Right cardiac atrium (tissue), 5 donors: ENCODE data around the gene SCAANT1. TPM values are rescaled to one million over a fixed set of nuclear protein-coding genes. Genes with fewer than 3 reads are reported as not detected.

Experiments
- ATAC-seq, 2 donors: fragments of 200-7000 bp; cut with Tn5 transposase; one replicate each; pipeline versions ENCODE4 v1.8.0 to v1.9.1; 2020; ENCODE audit warnings: moderate library complexity in 2 of 2, mild to moderate bottlenecking in 1 of 2
- DNase-seq, 3 donors: peaks; one replicate each; pipeline ENCODE4 v3.0.0-alpha.2; 2020
- H3K27ac ChIP-seq: one replicate; pipeline ENCODE4 v1.5.1; 2013; ENCODE audit warnings: mild to moderate bottlenecking, low read length, control low read depth, moderate library complexity
- H3K27me3 ChIP-seq: one replicate; pipeline ENCODE4 v1.6.1; 2013; ENCODE audit not compliant: control insufficient read depth, insufficient read depth
- H3K4me1 ChIP-seq: one replicate; pipeline ENCODE4 v1.6.1; 2013; ENCODE audit warnings: low read length; ENCODE audit not compliant: control insufficient read depth, insufficient read depth
- H3K4me3 ChIP-seq: one replicate; pipeline ENCODE4 v1.5.1; 2013; ENCODE audit warnings: low read length, control low read depth
- H3K9me3 ChIP-seq: one replicate; pipeline ENCODE4 v1.6.1; 2013; ENCODE audit warnings: low read length; ENCODE audit not compliant: control insufficient read depth
- WGBS: extraction: QIAGEN DNeasy Blood & Tissue Kit; methylation state at CpG from one replicate; pipeline ENCODE4 v1.1.7; 2013; 5-methylcytosine and 5-hydroxymethylcytosine counted together
- intact Hi-C, 4 donors: fragments of 100-400 bp; cut with DNase I; formaldehyde crosslinking; loops; one replicate each; pipeline versions ENCODE4 v1.11.0 to v1.14.0; 2022 to 2023
- polyA plus RNA-seq: library from polyadenylated mRNA; stranded (reverse); fragments of 200-250 nt; gene quantifications from one replicate; pipeline ENCODE4 v1.2.3, GENCODE V29; 2013
- total RNA-seq, 4 donors: library from RNA; stranded (reverse); fragmentation: NEBNext Ultra II Directional; extraction: Animal tissue kit (Norgen Biotek cat#: 25700); gene quantifications; one replicate each; pipeline ENCODE4 v1.2.1, GENCODE V29; 2021
- donor health status: healthy with polysubstance abuse.
- donor health status: DM: no; HTN: yes; CAD: no.
- donor health status: DM: no; HTN: no; CAD: no.
- donor health status: DM: no; HTN: yes; CAD: no; lungs with severe emphysema.
- donor health status: DM: yes; HTN: yes; CAD: no.

SCAANT1 gene
- total and polyA plus RNA-seq, 5 donors, result not detected

DNA sequence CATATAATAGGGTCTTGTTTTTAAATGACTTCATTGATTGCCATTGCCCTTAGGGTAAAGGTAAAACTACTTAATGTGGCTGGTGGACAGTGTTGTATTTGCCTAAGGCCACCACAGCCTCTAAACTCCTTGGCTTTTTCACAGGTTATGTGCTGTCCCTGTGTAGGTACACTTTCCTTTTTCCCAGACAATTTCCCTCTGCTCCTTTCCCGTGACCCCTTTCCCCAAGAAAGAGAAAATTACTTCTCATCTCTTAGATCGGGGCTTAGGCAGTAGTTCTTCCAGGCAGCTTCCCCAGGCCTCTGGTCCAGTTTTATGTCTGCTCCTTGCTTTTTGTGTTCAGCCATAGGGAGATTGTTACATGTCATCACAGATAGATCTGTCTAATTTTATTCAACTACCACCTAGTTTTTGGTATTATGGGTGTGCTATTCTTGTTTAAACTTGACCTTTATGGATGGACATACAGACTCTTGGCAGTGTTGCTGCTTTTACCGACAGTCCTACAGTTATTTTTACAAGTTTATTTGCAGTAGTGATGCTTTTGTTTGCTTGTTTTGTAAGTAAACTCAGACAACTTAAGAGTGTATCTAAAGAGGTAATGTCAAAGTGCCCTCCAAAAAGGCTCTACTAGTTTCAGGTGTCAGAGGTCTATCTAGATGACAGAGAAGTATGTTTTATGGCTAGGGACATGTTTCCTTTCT, 20.5 kb upstream of the SCAANT1 start:
- no peak for ATAC-seq
- H3K4me1 ChIP-seq, result peaks cover 3% of the 10 kb centered on the region
- intact Hi-C loops, result no loop called here

DNA sequence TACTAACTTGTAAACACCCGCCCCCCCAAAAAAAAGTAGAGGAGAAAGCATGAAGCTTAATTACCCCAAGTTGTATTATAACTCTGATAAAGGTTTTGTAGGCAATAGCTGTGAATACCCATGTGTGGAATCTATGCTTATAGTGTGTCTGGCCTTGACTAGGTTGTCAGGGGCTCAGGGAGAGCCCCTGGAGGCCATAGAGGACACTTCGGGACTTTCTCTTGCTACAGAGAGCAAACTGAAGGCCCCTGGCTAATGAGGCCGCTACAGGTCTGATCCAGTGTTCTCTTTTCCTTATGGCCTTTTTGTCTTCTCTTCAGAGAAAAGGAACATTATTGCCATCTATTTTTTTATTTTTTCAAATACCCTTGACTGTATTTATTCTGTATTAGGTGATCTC, 19.1 kb upstream of the SCAANT1 start:
- DNase-seq (no peak), ATAC-seq (no peak)
- Histone ChIP-seq H3K4me3 (no peak overlapping the region), H3K4me1 (peaks cover 3% of the 10 kb centered on the region), H3K27me3 (no peaks in the 10 kb centered on the region), H3K9me3 (no peaks in the 10 kb centered on the region), H3K27ac (no peak overlapping the region)
- intact Hi-C loops, result no loop called here
- 94% methylated on average over 3 of the region's 3 CpGs for WGBS

More for the DNA sequence above, 20.5 kb upstream of the SCAANT1 start:
- Histone ChIP-seq H3K27me3 (no peaks in the 10 kb centered on the region), H3K4me3 (no peak overlapping the region), H3K9me3 (no peaks in the 10 kb centered on the region), H3K27ac (no peak overlapping the region)
- 68% methylated on average over 3 of the region's 3 CpGs for WGBS
- no peak for DNase-seq

DNA sequence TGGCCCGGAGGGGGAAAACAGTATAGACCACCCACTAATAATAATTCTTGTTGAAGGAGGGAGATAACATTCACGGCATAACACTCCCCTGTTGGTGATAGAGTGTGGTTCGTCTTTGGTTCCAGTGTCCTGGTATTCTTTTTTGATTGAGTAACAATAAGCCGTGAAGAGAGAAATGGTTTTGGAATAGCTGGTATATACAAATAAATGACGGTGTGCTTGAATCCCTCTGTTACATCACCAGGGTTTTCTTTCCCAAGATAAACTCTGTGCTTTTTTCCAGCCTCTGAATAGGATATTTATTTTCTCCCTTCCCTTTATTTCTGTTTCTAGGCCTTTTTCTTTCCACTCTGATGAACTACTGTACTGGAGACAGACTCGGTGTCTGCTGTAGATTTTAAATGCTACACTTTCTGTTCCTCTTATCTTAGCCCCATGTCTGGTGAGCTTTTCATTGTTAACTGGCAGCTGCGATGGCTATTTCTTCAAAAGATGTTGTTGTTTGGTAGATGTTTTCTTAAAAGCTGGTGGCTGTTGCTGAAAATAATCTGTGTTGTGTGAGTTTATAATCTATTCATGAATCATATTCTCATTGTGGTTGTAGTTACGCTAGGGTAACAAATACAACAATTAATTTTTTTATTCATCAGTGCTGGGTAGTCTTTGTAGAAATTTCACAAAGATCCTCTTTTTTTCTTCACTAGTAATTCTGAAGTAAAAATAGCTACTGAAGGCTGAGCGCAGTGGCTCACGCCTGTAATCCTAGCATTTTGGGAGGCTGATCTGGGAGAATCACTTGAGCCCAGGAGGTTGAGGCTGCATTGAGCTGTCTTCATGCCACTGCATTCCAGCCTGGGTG, 15.5 kb upstream of the SCAANT1 start:
- Histone ChIP-seq H3K9me3 (no peaks in the 10 kb centered on the region), H3K27ac (no peak overlapping the region), H3K4me1 (peaks cover 3% of the 10 kb centered on the region), H3K27me3 (no peaks in the 10 kb centered on the region), H3K4me3 (no peak overlapping the region)
- ATAC-seq (no peak), DNase-seq (no peak)
- WGBS, result 64% methylated on average over 10 of the region's 10 CpGs
- intact Hi-C loops, result no loop called here

DNA sequence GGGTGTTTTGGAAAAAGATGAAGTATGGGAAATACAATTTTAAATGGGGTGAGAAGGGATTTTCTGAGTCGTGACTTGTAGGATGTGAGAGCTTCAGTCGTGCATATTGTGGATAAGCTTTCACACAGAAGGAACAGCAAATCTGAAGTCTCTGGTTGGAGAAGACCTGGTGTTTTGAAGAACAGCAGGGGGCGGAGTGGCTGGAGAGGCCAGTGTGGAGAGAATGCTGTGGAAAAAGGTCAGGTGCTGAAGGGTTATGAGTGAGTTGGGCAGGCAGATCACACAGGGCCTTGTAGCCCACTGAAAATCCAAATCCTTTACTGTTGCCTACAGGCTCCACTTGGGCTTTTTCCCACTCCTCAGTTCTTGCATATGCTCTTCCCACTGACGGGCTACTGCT, 14.1 kb upstream of the SCAANT1 start:
- no peak for DNase-seq
- no peaks in the 10 kb centered on the region for H3K9me3 ChIP-seq
- H3K27me3 ChIP-seq, result no peaks in the 10 kb centered on the region
- intact Hi-C loops, result no loop called here
- WGBS, result 97% methylated on average over 4 of the region's 4 CpGs
- ATAC-seq, result no peak
- no peak overlapping the region for H3K4me3 ChIP-seq
- no peaks in the 10 kb centered on the region for H3K4me1 ChIP-seq
- no peak overlapping the region for H3K27ac ChIP-seq

DNA sequence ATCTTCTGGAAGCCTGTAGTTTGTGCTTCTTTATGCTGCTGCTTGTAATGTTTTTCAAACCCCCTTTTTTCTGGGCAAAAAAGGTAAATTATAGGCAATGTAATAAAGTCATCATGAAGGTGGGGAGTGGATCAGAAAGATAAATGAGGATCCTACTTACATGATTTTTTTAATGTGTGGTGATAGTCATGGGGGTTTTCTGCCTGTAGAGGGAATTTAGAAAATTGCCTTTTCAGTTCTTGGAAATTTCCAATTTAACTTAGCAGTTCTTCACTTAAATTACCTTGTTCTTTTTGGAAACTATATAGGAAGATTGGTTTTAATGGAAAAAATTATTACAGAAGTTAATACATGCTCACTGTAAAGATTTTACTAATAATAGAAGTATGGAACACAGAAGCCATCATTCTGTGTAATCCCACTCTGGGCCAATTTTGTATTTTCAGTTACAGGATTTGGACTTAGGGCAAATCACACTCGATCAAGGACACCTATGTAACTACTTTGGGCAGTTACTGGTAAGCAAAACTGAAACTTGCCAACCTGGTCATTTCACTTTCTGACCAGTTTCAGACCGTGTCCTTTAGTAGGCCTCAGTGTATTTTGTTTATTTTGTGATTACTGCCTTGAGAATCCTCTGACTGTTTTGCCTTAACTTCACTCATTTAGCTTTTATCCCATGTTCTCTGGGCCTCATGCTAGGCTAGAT, 10.5 kb upstream of the SCAANT1 start:
- Histone ChIP-seq H3K9me3 (no peaks in the 10 kb centered on the region), H3K27me3 (no peaks in the 10 kb centered on the region), H3K4me1 (no peaks in the 10 kb centered on the region), H3K4me3 (no peak overlapping the region), H3K27ac (no peak overlapping the region)
- 84% methylated on average over 2 of the region's 2 CpGs for WGBS
- intact Hi-C loops, result no loop called here
- ATAC-seq (no peak), DNase-seq (no peak)

DNA sequence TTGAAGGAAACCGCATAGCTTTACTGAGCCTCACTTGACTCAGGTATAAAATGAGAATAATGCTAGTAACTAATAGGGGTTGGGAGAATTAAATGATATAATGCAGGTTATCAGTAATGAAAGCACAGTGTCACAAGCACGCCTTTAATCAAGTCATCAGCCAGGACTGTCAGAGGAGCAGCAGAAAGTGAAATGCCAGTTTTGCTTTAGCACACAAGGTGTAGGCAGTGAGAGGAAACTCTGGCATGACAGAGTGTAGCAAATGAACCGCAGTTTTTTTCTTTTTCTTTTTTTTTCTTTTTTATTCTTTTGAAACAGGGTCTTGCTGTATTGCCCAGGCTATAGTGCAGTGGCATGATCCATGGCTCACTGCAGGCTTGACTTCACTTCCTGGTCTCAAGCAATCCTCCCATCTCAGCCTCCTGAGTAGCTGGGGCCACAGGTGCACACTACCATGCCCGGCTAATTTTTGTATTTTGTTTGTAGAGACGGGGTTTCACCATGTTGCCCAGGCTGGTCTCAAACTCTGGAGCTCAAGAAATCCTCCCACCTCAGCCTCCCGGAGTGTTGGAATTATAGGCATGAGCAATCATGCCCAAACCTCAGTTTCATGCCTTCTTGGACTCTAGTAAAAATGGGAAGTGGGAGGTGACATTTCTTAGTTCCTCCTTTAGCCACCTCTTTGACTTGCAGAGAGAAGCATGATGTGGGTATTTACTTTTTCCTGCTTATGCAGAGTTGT, 9.7 kb upstream of the SCAANT1 start:
- Histone ChIP-seq H3K27ac (no peak overlapping the region), H3K4me1 (no peaks in the 10 kb centered on the region), H3K27me3 (no peaks in the 10 kb centered on the region), H3K9me3 (no peaks in the 10 kb centered on the region), H3K4me3 (no peak overlapping the region)
- DNase-seq (no peak), ATAC-seq (peak; percentile 30 to 31)
- 94% methylated on average over 6 of the region's 6 CpGs for WGBS
- intact Hi-C loops, result no loop called here

DNA sequence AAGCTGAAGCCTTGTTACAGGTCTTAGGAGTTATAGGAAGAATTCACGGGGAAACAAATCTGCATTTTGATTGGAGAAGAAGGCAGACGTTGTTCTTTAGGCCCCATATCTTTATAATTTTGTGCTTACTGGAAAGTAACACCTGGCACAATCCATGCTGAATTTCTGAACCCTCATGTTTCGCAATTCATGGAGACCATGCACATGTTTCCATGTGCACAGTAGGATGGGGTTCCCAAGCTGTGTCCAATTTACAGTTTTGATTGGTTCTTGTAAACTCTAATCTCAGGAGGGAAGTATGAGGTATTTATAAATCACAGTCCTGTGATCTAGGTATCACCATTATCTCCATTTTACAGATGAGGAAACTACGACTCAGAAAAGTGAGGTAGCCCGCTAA, 7.8 kb upstream of the SCAANT1 start:
- intact Hi-C loops, result no loop called here
- no peaks in the 10 kb centered on the region for H3K9me3 ChIP-seq
- no peak for ATAC-seq
- no peaks in the 10 kb centered on the region for H3K4me1 ChIP-seq
- no peak overlapping the region for H3K4me3 ChIP-seq
- H3K27me3 ChIP-seq, result no peaks in the 10 kb centered on the region
- H3K27ac ChIP-seq, result no peak overlapping the region
- no peak for DNase-seq
- WGBS, result 93% methylated on average over 5 of the region's 5 CpGs

DNA sequence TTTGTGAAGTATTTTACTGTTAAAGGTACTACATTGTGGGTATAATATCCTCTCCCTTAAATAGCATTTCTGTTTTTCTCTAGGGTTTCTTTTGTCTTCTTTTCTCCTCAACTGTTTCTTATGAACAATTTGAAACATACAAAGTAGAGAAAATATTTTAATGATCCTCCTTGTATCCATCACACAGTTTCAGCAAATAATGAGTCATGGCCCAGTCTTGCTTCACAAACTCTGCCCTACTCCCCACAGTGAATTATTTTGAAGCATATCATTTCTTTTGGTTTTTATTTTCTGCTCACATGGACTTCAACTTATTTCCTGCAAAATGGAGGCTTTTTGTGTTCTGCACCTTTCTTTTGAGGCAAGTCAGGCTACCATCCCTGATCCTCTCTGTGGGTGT, 6.1 kb upstream of the SCAANT1 start:
- intact Hi-C loops, result loop anchor here in 1 of 4 donors (10.0 kb wide), 1 partner anchor 76 kb away; no protein-coding TSS in a partner anchor
- Histone ChIP-seq H3K9me3 (no peaks in the 10 kb centered on the region), H3K27me3 (no peaks in the 10 kb centered on the region), H3K4me3 (no peak overlapping the region), H3K4me1 (no peaks in the 10 kb centered on the region), H3K27ac (no peak overlapping the region)
- no peak for DNase-seq
- ATAC-seq, result no peak

DNA sequence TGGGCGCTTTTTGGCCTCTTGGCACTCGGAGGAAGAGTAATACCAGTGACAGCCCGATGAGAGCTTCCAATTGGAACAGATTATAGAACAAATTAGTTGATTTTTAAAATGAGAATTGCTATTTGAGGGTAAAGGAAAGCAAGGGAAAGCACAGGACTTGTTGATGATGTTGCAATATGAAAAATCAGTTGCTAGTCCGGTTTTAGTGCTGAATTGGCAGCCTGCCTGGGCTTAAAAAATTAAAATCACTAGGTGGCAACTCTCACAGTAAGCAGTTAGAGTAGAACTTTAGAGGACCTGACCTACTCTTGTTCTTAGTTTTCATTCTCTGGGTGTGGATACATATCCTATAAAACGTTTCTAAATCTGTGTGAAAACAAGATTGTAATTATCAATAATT, 2.1 kb upstream of the SCAANT1 start:
- H3K9me3 ChIP-seq, result no peaks in the 10 kb centered on the region
- no peaks in the 10 kb centered on the region for H3K27me3 ChIP-seq
- DNase-seq (peak in 2 of 3 donors; percentile 26 to 54), ATAC-seq (no peak)
- WGBS, result 63% methylated on average over 5 of the region's 5 CpGs
- H3K4me3 ChIP-seq, result no peak overlapping the region
- intact Hi-C loops, result loop anchor here in 1 of 4 donors (10.0 kb wide), 1 partner anchor 80 kb away; no protein-coding TSS in a partner anchor
- H3K4me1 ChIP-seq, result no peaks in the 10 kb centered on the region
- no peak overlapping the region for H3K27ac ChIP-seq

DNA sequence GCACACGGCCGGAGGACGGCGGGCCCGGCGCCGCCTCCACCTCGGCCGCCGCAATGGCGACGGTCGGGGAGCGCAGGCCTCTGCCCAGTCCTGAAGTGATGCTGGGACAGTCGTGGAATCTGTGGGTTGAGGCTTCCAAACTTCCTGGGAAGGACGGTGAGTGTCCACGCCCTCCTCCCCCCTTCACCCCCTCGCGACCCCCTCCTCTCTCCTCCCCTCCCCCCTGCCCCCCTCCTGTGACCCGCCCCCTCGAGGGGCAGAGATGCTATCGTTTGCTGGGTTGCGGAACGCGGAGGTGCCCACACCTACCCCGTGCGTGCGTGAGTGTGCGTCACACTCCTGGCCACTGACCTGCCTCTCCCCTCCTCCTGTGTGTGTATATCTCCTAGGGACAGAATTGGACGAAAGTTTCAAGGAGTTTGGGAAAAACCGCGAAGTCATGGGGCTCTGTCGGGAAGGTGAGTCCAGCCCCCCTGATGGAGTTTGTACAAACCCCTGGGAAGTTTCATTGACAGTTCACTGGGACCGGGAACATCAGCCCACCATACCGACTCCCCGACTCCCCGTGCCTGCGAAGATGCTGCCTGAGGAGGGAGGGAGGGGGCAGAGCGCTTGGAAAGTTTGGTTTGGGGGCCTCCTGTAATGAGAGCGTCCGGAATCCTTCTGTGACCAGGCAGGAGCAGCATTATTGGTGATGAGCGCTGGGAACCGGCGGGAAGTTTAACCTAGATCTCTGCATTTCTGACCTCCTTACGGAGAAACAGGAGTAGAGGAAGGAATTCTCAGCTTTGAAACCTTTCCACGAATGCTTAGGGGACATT, 795 bp upstream of the SCAANT1 start:
- peak overlapping the region; percentile 84 for H3K4me3 ChIP-seq
- no peaks in the 10 kb centered on the region for H3K9me3 ChIP-seq
- H3K27ac ChIP-seq, result peak overlapping the region; percentile 84
- WGBS, result 7% methylated on average over 46 of the region's 46 CpGs
- peak; percentile 65 to 81 (median 81) for DNase-seq
- H3K27me3 ChIP-seq, result no peaks in the 10 kb centered on the region
- intact Hi-C loops, result loop anchor here in 1 of 4 donors (10.0 kb wide), 1 partner anchor 82 kb away; no protein-coding TSS in a partner anchor
- ATAC-seq, result peak; percentile 35 to 61
- H3K4me1 ChIP-seq, result no peaks in the 10 kb centered on the region
